DOHH2 (cell line): ENCODE data around the gene SIPA1L3.

Experiments used
- H3F3A ChIP-seq: fragments of 200-600 bp; sonication (generic), shearing (Covaris generic); 2 replicates; pipeline ENCODE4 v1.6.0; 2016; ENCODE audit warnings: antibody characterized with exemption, mild to moderate bottlenecking; ENCODE audit not compliant: control insufficient read depth, insufficient read depth
- H3K27ac ChIP-seq: fragments of 200-600 bp; sonication (generic); 2 replicates; pipeline ENCODE4 v1.5.1; 2014; ENCODE audit warnings: low read depth, mild to moderate bottlenecking, low read length, moderate library complexity
- H3K27me3 ChIP-seq: fragments of 200-600 bp; sonication (generic); 2 replicates; pipeline ENCODE4 v1.6.1; 2014; ENCODE audit warnings: mild to moderate bottlenecking, low read length, mixed read lengths; ENCODE audit not compliant: control insufficient read depth
- H3K36me3 ChIP-seq: fragments of 200-600 bp; sonication (generic); 2 replicates; pipeline ENCODE4 v1.6.1; 2014; ENCODE audit warnings: mild to moderate bottlenecking, low read length, moderate library complexity, mixed read lengths; ENCODE audit not compliant: control insufficient read depth
- H3K4me1 ChIP-seq: fragments of 200-600 bp; sonication (generic); 2 replicates; pipeline ENCODE4 v1.6.1; 2014; ENCODE audit warnings: mild to moderate bottlenecking, low read length, mixed read lengths; ENCODE audit not compliant: control insufficient read depth
- H3K4me2 ChIP-seq: fragments of 200-600 bp; sonication (generic); 2 replicates; pipeline ENCODE4 v1.6.0; 2014; ENCODE audit warnings: mild to moderate bottlenecking, low read length, moderate library complexity
- H3K4me3 ChIP-seq: fragments of 200-600 bp; sonication (generic); 2 replicates; pipeline ENCODE4 v1.5.1; 2014; ENCODE audit warnings: mild to moderate bottlenecking, low read length, mixed read lengths
- H3K79me2 ChIP-seq: fragments of 200-600 bp; sonication (generic); 2 replicates; pipeline ENCODE4 v1.6.1; 2014; ENCODE audit warnings: mild to moderate bottlenecking, low read length, mixed read lengths; ENCODE audit not compliant: control insufficient read depth
- H3K9me2 ChIP-seq: fragments of 200-600 bp; sonication (generic); replicated peaks from 2 replicates; pipeline ENCODE4 v1.6.1; 2014; ENCODE audit warnings: mild to moderate bottlenecking, low read length, mixed read lengths; ENCODE audit not compliant: control insufficient read depth
- H3K9me3 ChIP-seq: fragments of 200-600 bp; sonication (generic); 2 replicates; pipeline ENCODE4 v1.6.1; 2014; ENCODE audit warnings: antibody characterized with exemption, low read length, mixed read lengths; ENCODE audit not compliant: control insufficient read depth, insufficient read depth
- H4K20me1 ChIP-seq: fragments of 200-600 bp; sonication (generic); 2 replicates; pipeline ENCODE4 v1.6.0; 2014; ENCODE audit warnings: low read depth, mild to moderate bottlenecking, antibody characterized with exemption, low read length, moderate library complexity; ENCODE audit not compliant: control insufficient read depth, insufficient read depth
- CTCF ChIP-seq: fragments of 200-600 bp; sonication (generic); IDR thresholded peaks from one replicate; pipeline ENCODE4 v1.5.1; 2014; ENCODE audit warnings: antibody characterized with exemption, mild to moderate bottlenecking, low read depth, low read length; ENCODE audit not compliant: poor library complexity, severe bottlenecking
- EZH2phosphoT487 ChIP-seq: fragments of 200-600 bp; sonication (generic); IDR thresholded peaks from 2 replicates; pipeline ENCODE4 v1.6.1; 2017; ENCODE audit warnings: borderline replicate concordance, mild to moderate bottlenecking, antibody characterized with exemption, low read length, moderate library complexity, mixed read lengths

SIPA1L3 gene

GRCh38 chr19:38023671-38024541, 116.9 kb downstream of the SIPA1L3 start:
- no peaks in the 10 kb centered on the region for H3K27me3 ChIP-seq
- peaks cover 33% of the 10 kb centered on the region for H3K4me1 ChIP-seq
- no peaks in the 10 kb centered on the region for H3F3A ChIP-seq
- H3K4me3 ChIP-seq: no peak overlapping the region
- no peaks in the 10 kb centered on the region for H3K36me3 ChIP-seq
- H3K9me2 ChIP-seq: no peaks in the 10 kb centered on the region
- H3K27ac ChIP-seq: no peak overlapping the region
- TF ChIP-seq EZH2phosphoT487 (no peak), CTCF (no peak)
- H3K4me2 ChIP-seq: no peak overlapping the region
- no peaks in the 10 kb centered on the region for H3K9me3 ChIP-seq
- H4K20me1 ChIP-seq: peaks cover 3% of the 10 kb centered on the region; the same call in 1 of the 2 replicates
- peaks cover 44% of the 10 kb centered on the region for H3K79me2 ChIP-seq

- Histone ChIP-seq H3K4me2 (no peak overlapping the region), H3K79me2 (peaks cover 42% of the 10 kb centered on the region), H3K27ac (no peak overlapping the region), H3K4me3 (no peak overlapping the region), H3K27me3 (no peaks in the 10 kb centered on the region), H3K4me1 (peaks cover 28% of the 10 kb centered on the region), H3F3A (no peaks in the 10 kb centered on the region), H4K20me1 (no peaks in the 10 kb centered on the region), H3K36me3 (no peaks in the 10 kb centered on the region; the same call in 1 of the 2 replicates), H3K9me2 (no peaks in the 10 kb centered on the region), H3K9me3 (no peaks in the 10 kb centered on the region)
- TF ChIP-seq CTCF (no peak), EZH2phosphoT487 (no peak)
Observed at GRCh38 chr19:38024992-38025908, 118.2 kb downstream of the SIPA1L3 start.

GRCh38 chr19:38025909-38026307, 118.9 kb downstream of the SIPA1L3 start:
- Histone ChIP-seq H3K9me2 (no peaks in the 10 kb centered on the region), H3K4me1 (peaks cover 25% of the 10 kb centered on the region), H3K27ac (no peak overlapping the region), H3K4me3 (no peak overlapping the region), H3K4me2 (no peak overlapping the region), H3K79me2 (peaks cover 41% of the 10 kb centered on the region), H3K27me3 (no peaks in the 10 kb centered on the region), H3F3A (no peaks in the 10 kb centered on the region), H3K36me3 (peaks cover 2% of the 10 kb centered on the region; the same call in 1 of the 2 replicates), H3K9me3 (no peaks in the 10 kb centered on the region), H4K20me1 (no peaks in the 10 kb centered on the region)
- TF ChIP-seq CTCF (no peak), EZH2phosphoT487 (no peak)
